Epithelial cell of esophagus (primary cell): ENCODE results near the gene FGD4.
A peak's percentile ranks its signal among the peaks of the same experiment; 100 is the strongest.

Experiments
- DNase-seq: peaks from one replicate; pipeline ENCODE4 v3.0.0; 2010; ENCODE audit warnings: low read depth
- H3K4me3 ChIP-seq: 2 replicates; pipeline ENCODE4 v1.5.1; 2011; ENCODE audit warnings: mild to moderate bottlenecking, low read length, control low read depth
- CTCF ChIP-seq: IDR thresholded peaks from 2 replicates; pipeline ENCODE4 v1.5.1; 2011; ENCODE audit warnings: low read depth, mild to moderate bottlenecking, low read length, control low read depth, inconsistent platforms; ENCODE audit not compliant: insufficient read depth; ENCODE audit errors: missing control alignments

Gene FGD4

GRCh38 chr12:32402170-32402569 lies 2.8 kb downstream of the FGD4 start:
- no peak for TF ChIP-seq CTCF
- no peak overlapping the region for H3K4me3 ChIP-seq
- no peak for DNase-seq

GRCh38 chr12:32402946-32403345 lies 3.6 kb downstream of the FGD4 start:
- no peak for DNase-seq
- TF ChIP-seq CTCF: no peak
- H3K4me3 ChIP-seq: no peak overlapping the region

GRCh38 chr12:32407795-32408194 lies 8.4 kb downstream of the FGD4 start:
- H3K4me3 ChIP-seq: no peak overlapping the region
- TF ChIP-seq CTCF: no peak
- no peak for DNase-seq

GRCh38 chr12:32413412-32413811 lies 14.1 kb downstream of the FGD4 start:
- TF ChIP-seq CTCF: no peak
- no peak for DNase-seq
- no peak overlapping the region for H3K4me3 ChIP-seq

GRCh38 chr12:32418221-32418620 lies 18.9 kb downstream of the FGD4 start:
- DNase-seq: no peak
- no peak for TF ChIP-seq CTCF
- H3K4me3 ChIP-seq: no peak overlapping the region

- no peak for TF ChIP-seq CTCF
- no peak for DNase-seq
- no peak overlapping the region for H3K4me3 ChIP-seq
Measured at GRCh38 chr12:32418903-32419519, 19.7 kb downstream of the FGD4 start.

GRCh38 chr12:32419520-32419960 lies 20.2 kb downstream of the FGD4 start:
- peak; percentile 27 for DNase-seq
- no peak overlapping the region for H3K4me3 ChIP-seq
- no peak for TF ChIP-seq CTCF
